Lower leg skin (tissue), 3 donors: ENCODE data around the gene PDZD11.

Experiments
- POLR2A ChIP-seq, 2 donors: fragments of 450-650 bp; IDR thresholded peaks; one replicate each; pipeline ENCODE4 v1.6.1; 2016 to 2017; ENCODE audit warnings: antibody characterized with exemption in 2 of 2, mild to moderate bottlenecking in 1 of 2, moderate library complexity in 1 of 2
- TF ChIP-seq, protein P1 (sequence below), 3 donors: fragments of 450-650 bp; IDR thresholded peaks; one replicate each; pipeline ENCODE4 v1.5.1; 2016; ENCODE audit warnings: antibody characterized with exemption in 3 of 3, mild to moderate bottlenecking in 3 of 3, moderate library complexity in 2 of 3

DNA sequence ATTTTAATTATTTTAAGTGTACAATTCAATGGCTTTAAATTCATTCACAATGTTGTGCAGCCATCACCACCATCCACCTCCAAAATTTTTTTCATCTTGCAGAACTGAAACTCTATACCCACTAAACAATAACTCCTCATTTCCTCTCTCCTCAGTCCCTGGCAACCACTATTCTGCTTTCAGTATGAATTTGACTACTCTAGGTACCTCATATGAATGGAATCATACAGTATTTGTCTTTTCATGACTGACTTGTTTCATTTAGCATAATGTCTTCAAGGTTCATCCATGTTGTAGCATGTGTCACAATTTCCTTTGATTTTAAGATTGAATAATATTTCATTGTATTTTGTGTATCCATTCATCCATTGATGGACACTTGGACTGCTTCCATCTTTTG, 47.0 kb upstream of the PDZD11 start:
- TF ChIP-seq, protein P1, sequence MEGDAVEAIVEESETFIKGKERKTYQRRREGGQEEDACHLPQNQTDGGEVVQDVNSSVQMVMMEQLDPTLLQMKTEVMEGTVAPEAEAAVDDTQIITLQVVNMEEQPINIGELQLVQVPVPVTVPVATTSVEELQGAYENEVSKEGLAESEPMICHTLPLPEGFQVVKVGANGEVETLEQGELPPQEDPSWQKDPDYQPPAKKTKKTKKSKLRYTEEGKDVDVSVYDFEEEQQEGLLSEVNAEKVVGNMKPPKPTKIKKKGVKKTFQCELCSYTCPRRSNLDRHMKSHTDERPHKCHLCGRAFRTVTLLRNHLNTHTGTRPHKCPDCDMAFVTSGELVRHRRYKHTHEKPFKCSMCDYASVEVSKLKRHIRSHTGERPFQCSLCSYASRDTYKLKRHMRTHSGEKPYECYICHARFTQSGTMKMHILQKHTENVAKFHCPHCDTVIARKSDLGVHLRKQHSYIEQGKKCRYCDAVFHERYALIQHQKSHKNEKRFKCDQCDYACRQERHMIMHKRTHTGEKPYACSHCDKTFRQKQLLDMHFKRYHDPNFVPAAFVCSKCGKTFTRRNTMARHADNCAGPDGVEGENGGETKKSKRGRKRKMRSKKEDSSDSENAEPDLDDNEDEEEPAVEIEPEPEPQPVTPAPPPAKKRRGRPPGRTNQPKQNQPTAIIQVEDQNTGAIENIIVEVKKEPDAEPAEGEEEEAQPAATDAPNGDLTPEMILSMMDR (IDR thresholded peaks at IDR 0.05): no peak
- no peak for TF ChIP-seq POLR2A (IDR thresholded peaks at IDR 0.05)
